Ascending aorta (tissue), 2 donors: ENCODE data around the gene AOPEP. TPM values are rescaled to one million over a fixed set of nuclear protein-coding genes. Genes with fewer than 3 reads are reported as not detected.

ENCODE experiments used
- DNase-seq, 2 donors: peaks; one replicate each; pipeline ENCODE4 v3.0.0-alpha.2; 2019; ENCODE audit warnings: low spot score in 2 of 2
- H3K27ac ChIP-seq, 2 donors: fragments of 200-600 bp; sonication (generic); one replicate each; pipeline ENCODE4 v1.5.1; 2016 to 2017; ENCODE audit warnings: mild to moderate bottlenecking in 1 of 2
- H3K27me3 ChIP-seq: fragments of 200-600 bp; sonication (generic); one replicate; pipeline ENCODE4 v1.5.1; 2017
- H3K36me3 ChIP-seq, 2 donors: fragments of 200-600 bp; sonication (generic); one replicate each; pipeline ENCODE4 v1.5.1; 2016
- H3K4me1 ChIP-seq, 2 donors: fragments of 200-600 bp; sonication (generic); one replicate each; pipeline ENCODE4 v1.5.1; 2016 to 2017; ENCODE audit warnings: mild to moderate bottlenecking in 1 of 2
- H3K4me3 ChIP-seq, 2 donors: fragments of 200-600 bp; sonication (generic); one replicate each; pipeline ENCODE4 v1.5.1; 2016 to 2017; ENCODE audit warnings: mild to moderate bottlenecking in 1 of 2
- H3K9me3 ChIP-seq, 2 donors: fragments of 200-600 bp; sonication (generic); one replicate each; pipeline ENCODE4 v1.5.1; 2016
- intact Hi-C: fragments of 100-400 bp; cut with DNase I; formaldehyde crosslinking; loops from one replicate; pipeline ENCODE4 v1.15.1; 2023
- total RNA-seq: library from RNA; depleted of rRNA; stranded (reverse); fragments of >200 nt; gene quantifications from one replicate; pipeline ENCODE4 v1.1.0, GENCODE V29; 2016
- TF ChIP-seq, protein P1 (sequence below), 3 experiments: fragments of 200-600 bp in 2 of 3; fragments of 450-650 bp in 1 of 3; sonication (generic) in 2 of 3; IDR thresholded peaks; one replicate each; pipeline ENCODE4 v1.5.1; 2016 to 2019; ENCODE audit warnings: antibody characterized with exemption in 3 of 3, mild to moderate bottlenecking in 1 of 3, moderate library complexity in 1 of 3

AOPEP gene
- total RNA-seq, 1 donor from 2014 or later, result 333 TPM

DNA sequence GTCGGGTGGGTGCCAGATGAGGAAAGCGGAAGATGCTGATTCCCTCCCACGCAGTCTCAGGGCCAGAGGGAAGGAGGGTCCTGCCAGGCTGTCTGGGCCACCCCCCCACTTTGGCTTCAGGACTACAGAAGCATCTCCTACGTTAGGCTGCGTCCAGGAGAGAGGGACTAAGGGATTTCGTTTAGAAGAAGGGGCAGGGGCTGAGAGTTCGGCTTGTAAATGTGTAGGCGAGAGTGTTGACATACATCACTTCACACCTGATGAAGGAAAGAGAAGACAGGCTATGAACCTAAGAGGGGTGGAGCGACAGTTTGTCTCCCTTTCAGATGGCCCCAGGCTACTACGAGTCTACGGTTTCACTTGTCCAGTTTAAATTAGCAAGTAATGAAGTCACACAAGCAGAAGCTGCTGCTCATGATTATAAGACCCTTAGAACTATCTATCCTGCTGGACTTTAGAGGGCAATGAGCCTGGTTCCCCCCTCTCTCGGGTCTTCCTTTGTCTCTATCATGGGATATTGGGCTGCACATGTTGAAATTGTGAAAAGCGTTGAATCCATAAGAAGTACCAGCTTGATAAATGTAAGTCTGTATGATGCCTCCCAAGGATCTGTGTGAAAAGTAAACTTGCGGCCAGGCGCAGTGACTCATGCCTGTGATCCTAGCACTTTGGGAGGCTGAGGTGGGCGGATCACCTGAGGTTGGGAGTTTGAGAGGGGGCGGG, 193.0 kb downstream of the AOPEP start:
- peaks cover 9 to 61% of the 10 kb centered on the region in 2 donors for H3K4me1 ChIP-seq
- intact Hi-C loops, result loop anchor here (2.0 kb wide), 1 partner anchor 87 kb away; no protein-coding TSS in a partner anchor
- H3K9me3 ChIP-seq, result no peaks in the 10 kb centered on the region
- DNase-seq, result peak in 1 of 2 donors; percentile 65
- H3K27ac ChIP-seq, result peak overlapping the region; percentile 91 to 97
- H3K4me3 ChIP-seq, result no peak overlapping the region
- H3K36me3 ChIP-seq, result no peaks in the 10 kb centered on the region
- TF ChIP-seq, protein P1, sequence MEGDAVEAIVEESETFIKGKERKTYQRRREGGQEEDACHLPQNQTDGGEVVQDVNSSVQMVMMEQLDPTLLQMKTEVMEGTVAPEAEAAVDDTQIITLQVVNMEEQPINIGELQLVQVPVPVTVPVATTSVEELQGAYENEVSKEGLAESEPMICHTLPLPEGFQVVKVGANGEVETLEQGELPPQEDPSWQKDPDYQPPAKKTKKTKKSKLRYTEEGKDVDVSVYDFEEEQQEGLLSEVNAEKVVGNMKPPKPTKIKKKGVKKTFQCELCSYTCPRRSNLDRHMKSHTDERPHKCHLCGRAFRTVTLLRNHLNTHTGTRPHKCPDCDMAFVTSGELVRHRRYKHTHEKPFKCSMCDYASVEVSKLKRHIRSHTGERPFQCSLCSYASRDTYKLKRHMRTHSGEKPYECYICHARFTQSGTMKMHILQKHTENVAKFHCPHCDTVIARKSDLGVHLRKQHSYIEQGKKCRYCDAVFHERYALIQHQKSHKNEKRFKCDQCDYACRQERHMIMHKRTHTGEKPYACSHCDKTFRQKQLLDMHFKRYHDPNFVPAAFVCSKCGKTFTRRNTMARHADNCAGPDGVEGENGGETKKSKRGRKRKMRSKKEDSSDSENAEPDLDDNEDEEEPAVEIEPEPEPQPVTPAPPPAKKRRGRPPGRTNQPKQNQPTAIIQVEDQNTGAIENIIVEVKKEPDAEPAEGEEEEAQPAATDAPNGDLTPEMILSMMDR (IDR thresholded peaks at IDR 0.05), result no peak
- H3K27me3 ChIP-seq, result no peaks in the 10 kb centered on the region

DNA sequence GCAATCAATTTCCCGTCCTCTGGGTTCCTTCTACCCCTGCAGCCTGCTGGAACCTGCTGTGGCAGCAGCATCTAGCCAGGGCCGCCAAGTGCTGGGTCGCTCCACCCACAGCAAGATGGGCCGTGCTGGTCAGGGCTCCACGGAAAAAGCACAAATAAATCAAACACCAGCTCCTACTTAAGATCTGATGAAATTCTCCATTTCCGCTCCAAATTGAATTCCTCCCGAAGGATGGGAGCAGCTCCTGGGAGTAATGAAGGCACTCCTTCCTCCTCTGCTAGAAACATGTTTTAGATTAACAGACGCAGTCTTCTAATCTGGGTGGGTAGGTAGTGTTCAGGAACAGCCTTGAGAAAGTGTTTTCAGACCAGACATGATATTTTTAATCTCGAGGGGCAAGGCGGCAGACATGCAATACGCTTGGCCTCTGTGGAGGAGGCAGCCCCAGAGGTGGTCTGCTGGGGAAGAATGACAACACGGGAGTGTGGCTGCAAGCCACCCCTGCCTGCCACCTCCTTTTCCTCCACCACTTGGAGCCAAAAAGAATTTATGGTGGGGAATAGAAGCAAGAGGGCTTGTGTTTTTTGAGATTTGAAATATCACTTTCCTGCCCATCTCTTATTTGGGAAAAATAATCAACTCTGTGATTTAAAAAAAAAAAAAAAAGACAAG, 194.1 kb downstream of the AOPEP start:
- intact Hi-C loops, result loop anchor here (2.0 kb wide), 1 partner anchor 86 kb away; no protein-coding TSS in a partner anchor
- TF ChIP-seq, protein P1 (IDR thresholded peaks at IDR 0.05), result no peak
- H3K4me3 ChIP-seq, result peak overlapping the region; percentile 32 to 45
- peak in 1 of 2 donors; percentile 84 for DNase-seq
- peak overlapping the region; percentile 91 to 97 for H3K27ac ChIP-seq
- H3K27me3 ChIP-seq, result no peaks in the 10 kb centered on the region
- no peaks in the 10 kb centered on the region for H3K9me3 ChIP-seq
- peaks cover 9 to 51% of the 10 kb centered on the region in 2 donors for H3K4me1 ChIP-seq
- H3K36me3 ChIP-seq, result no peaks in the 10 kb centered on the region

DNA sequence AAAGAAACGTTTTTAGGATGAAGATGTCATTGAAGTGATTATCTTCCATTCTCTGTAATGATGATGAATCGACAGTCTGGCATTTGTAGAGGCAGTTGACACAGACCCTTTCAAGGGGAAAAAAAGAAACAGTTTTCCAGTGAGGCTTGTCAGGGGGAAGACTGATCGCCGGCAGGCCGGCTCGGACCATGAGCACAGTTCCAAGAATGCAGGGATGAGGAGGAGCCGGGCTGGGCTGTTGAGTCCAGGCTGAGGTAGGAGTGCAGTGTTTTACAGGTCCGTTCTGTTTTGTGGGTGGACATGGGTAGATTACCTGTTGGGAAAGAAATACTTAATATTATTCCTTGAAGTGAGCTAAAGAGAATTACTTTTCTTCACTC, 194.6 kb downstream of the AOPEP start:
- H3K27me3 ChIP-seq, result no peaks in the 10 kb centered on the region
- TF ChIP-seq, protein P1 (IDR thresholded peaks at IDR 0.05), result no peak
- peak in 1 of 2 donors; percentile 81 for DNase-seq
- intact Hi-C loops, result loop anchor here (2.0 kb wide), 1 partner anchor 86 kb away; no protein-coding TSS in a partner anchor
- peaks cover 9 to 55% of the 10 kb centered on the region in 2 donors for H3K4me1 ChIP-seq
- peak overlapping the region; percentile 32 to 45 for H3K4me3 ChIP-seq
- H3K9me3 ChIP-seq, result no peaks in the 10 kb centered on the region
- no peaks in the 10 kb centered on the region for H3K36me3 ChIP-seq
- H3K27ac ChIP-seq, result peak overlapping the region; percentile 91 to 97

- Histone ChIP-seq H3K36me3 (no peaks in the 10 kb centered on the region), H3K27me3 (no peaks in the 10 kb centered on the region), H3K4me3 (peak overlapping the region; percentile 32 to 45), H3K27ac (peak overlapping the region; percentile 91 to 97), H3K9me3 (no peaks in the 10 kb centered on the region), H3K4me1 (peaks cover 9 to 59% of the 10 kb centered on the region in 2 donors)
- intact Hi-C loops, result loop anchor here (1.0 to 2.0 kb wide), 4 partner anchors 21 to 85 kb away; no protein-coding TSS in a partner anchor
- TF ChIP-seq, protein P1 (IDR thresholded peaks at IDR 0.05), result no peak
- DNase-seq, result peak in 1 of 2 donors; percentile 67
Measured at GRCh38 chr9:94921656-94922055, 195.2 kb downstream of the AOPEP start.

DNA sequence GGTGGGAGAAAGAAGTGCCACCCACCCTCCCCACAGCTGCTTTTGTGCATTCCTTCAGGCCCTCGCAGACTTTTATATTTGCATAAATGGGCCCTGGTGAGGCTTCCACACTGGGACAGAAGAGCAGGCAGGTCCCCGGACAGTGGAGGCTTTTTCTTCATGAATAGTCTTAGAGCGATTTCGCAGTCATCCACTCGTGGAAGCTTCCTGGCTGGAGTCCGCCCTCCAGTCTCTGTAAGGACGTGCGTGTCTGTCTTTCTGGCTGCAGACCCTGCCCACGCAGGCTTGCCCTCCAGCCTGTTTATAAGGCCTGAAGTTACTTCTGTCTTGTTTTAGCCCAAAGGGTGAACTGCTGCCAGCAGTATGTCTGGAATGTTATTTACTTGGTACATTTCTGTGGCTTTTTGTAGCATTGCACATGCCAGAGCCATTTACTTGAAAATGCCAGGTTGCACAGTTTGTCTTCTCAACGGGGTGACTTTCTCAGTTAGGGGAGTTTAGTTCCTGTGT, 195.7 kb downstream of the AOPEP start:
- Histone ChIP-seq H3K27me3 (no peaks in the 10 kb centered on the region), H3K36me3 (no peaks in the 10 kb centered on the region), H3K27ac (peak overlapping the region; percentile 91 to 97), H3K9me3 (no peaks in the 10 kb centered on the region), H3K4me3 (peak overlapping the region in 1 of 2 donors; percentile 45), H3K4me1 (peaks cover 9 to 59% of the 10 kb centered on the region in 2 donors)
- TF ChIP-seq, protein P1 (IDR thresholded peaks at IDR 0.05), result no peak
- peak in 1 of 2 donors; percentile 93 for DNase-seq
- intact Hi-C loops, result loop anchor here (1.0 to 2.0 kb wide), 3 partner anchors 21 to 73 kb away; no protein-coding TSS in a partner anchor
